OCI-LY1 (cell line): Measurements from ENCODE around the gene SLC31A1.

Experiments
- EZH2 ChIP-seq: fragments of 200-600 bp; sonication (generic), shearing (Covaris generic); IDR thresholded peaks from 2 replicates; pipeline ENCODE4 v1.8.0; 2017; ENCODE audit warnings: borderline replicate concordance, mixed run types, mild to moderate bottlenecking, antibody characterized with exemption, low read length, moderate library complexity, mixed read lengths
- TF ChIP-seq, protein P1 (sequence below): fragments of 200-600 bp; sonication (generic), shearing (Covaris generic); IDR thresholded peaks from 2 replicates; pipeline ENCODE4 v1.5.1; 2017; ENCODE audit warnings: mild to moderate bottlenecking, antibody characterized with exemption, low read length, moderate library complexity, mixed read lengths

DNA sequence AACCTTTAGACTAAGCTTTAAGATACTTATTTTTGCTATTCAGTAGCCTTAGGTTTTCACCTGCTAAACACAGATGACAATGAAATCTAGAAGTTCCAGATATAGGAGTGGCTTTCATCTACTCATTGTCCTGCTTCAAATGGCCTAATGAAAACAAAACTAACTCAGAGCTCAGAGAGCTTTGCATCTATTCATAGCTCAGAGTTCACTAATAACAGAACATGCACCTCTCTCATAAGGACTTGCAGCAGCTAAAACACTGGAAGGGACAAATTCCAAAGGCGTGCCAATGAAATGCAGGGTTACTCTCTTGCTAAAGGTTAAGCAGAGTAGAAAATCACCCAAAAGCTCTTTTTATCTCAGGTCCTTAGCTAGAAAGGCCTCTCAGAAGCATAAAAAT lies 41.5 kb upstream of the SLC31A1 start:
- TF ChIP-seq, protein P1, sequence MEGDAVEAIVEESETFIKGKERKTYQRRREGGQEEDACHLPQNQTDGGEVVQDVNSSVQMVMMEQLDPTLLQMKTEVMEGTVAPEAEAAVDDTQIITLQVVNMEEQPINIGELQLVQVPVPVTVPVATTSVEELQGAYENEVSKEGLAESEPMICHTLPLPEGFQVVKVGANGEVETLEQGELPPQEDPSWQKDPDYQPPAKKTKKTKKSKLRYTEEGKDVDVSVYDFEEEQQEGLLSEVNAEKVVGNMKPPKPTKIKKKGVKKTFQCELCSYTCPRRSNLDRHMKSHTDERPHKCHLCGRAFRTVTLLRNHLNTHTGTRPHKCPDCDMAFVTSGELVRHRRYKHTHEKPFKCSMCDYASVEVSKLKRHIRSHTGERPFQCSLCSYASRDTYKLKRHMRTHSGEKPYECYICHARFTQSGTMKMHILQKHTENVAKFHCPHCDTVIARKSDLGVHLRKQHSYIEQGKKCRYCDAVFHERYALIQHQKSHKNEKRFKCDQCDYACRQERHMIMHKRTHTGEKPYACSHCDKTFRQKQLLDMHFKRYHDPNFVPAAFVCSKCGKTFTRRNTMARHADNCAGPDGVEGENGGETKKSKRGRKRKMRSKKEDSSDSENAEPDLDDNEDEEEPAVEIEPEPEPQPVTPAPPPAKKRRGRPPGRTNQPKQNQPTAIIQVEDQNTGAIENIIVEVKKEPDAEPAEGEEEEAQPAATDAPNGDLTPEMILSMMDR = no peak
- TF ChIP-seq EZH2 = no peak
